Measurements from ENCODE around the gene SH3YL1.

The SH3YL1 gene

DNA sequence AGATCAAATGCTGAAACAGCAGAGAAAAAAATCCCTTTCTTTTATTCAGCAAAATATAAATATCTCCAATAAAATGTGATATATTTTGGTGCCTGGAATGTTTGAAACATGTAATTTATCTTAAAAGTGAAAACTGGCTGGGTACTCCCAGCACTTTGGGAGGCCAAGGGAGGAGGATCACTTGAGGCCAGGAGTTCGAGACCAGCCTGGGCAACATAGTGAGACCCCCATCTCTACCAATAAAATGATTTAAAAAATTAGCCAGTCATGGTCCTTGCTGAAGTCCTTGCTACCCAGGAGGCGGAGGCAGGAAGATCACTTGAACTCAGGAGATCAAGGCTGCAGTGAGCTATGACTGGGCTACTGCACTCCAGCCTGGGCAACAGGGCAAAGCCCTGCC, 8.6 kb downstream of the SH3YL1 start:
- no peak for DNase-seq

DNA sequence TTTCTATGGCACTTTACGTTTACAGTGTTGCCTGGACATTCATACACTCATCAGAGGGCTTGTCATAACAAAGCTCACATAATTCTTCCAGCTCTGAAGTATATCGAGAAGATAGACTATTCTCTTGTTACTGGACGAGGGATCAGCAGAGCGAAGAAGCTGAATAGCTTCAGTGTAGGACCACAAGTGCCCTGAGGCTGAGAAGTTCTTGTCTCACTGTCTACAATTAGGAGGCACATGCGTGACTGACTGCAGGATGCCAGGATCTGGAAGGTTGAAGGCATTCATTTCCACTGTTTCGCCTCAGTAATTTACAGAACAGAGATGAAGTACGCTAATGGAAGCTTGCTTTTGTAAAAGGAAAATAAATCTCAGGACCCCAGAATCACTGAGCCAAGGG, 9.6 kb downstream of the SH3YL1 start:
- DNase-seq: no peak

DNA sequence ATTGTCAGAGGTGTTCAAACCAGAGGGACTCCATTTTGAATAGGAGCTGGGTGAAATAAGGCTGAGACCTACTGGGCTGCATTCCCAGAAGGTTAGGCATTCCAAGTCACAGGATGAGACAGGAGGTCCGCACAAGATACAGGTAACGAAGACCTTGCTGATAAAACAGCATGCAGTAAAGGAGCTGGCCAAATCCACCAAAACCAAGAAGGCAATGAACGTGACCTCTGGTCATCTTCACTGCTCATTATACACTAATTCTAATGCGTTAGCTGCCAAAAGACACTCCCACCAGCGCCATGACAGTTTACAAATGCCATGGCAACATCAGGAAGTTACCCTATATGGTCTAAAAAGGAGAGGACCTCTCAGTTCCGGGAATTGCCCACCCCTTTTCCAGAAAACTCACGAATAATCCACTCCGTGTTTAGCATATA, 10.6 kb downstream of the SH3YL1 start:
- no peak for DNase-seq

DNA sequence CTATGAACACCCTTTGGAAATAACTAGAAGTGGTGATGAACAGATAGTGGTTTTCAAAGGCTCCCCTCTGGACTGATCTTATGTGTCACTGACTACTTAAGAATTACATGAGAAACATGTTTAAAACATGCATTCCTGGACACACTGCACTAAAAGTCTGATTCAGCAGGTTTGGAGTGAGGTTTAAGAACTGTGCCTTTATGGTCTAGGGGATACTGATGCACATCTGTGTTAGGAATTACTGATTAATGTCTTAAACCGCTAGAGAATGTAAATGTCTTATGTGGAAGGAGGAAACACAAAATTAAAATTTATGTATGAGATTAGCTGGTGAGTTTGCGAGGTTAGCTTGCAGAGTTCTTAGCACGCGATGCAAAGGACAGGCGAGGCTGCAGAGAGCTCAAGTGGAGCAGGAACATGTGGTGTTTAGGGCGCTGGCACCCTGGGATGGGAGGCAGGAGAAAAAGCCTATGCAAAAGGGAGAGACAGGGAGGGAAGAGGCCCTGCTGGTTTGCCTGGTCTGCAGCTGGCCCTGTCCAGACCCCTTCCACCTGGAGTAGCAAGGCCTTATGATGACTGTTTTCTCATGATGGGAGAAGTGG, 11.7 kb downstream of the SH3YL1 start:
- no peak for DNase-seq

DNA sequence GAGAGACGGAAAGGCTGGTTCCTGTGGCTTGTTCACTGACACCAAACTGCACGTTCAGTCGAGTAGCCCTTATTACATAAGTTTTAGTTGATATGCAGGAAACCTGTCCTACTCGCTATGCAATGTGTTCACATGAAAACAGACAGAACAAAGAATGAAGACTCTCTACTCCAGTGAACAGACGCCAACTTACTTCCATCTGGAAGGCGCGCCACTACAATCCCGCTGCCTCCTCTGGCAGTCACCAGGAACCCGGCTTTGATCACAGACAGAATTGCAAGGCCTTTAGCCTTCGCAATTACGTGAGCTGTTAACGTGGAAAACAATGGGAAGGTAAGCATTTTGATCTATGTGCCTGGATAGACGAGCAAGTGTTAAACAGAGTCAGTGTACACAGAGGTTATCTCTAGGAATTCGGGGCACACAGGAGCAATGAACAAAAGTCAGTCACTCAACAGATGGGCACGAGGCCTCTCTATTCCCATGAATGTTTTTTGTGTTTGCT, 14.2 kb downstream of the SH3YL1 start:
- DNase-seq: no peak

DNA sequence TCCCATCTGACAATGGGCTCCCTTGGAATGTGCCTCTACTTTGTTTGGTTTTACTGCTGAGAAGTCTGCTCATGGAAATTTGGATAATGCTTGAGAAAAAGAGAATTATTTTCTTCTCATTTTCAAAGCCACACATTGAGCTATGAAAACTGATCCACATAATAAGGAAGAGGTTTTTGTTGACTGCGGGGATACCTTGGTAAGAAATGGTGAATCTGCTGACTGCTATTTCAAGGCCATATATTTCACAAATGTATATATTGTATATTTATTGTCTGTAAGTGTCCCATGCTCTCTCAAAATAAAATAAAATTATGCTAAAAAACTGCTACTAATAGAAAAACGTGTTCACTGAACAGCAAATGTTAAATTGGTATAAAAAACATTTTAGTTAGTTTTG, 15.1 kb downstream of the SH3YL1 start:
- DNase-seq: no peak

DNA sequence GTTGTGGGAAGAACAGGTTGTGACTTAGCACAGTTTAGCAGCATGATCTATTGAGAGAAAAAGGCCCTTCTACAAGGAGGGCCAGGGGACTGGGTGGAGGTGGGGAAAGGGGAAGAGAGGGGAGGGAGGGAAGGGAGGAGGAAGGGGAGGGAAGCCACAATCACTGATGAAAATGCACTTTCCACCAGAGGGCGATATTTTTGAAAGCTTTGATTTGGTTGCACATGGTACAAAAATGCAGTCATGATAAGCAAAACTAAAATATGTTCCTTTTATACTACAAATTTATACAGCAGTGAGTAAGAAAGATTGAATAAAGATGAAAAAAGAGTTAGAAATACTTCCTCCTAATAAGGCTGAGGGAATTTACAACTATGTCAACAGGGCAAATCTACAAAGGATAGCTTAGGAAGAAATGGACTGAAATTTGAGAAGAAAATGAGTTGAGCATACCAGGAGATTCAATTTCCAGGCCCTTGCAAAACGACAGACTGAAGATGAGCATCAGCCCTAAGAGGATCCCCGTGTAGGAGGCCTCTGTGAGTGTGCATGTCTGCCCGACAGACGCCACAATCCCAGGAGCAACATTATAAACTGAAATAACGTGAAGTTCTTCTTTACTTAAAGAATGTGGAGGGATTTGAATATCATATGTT, 17.2 kb downstream of the SH3YL1 start:
- no peak for DNase-seq

DNA sequence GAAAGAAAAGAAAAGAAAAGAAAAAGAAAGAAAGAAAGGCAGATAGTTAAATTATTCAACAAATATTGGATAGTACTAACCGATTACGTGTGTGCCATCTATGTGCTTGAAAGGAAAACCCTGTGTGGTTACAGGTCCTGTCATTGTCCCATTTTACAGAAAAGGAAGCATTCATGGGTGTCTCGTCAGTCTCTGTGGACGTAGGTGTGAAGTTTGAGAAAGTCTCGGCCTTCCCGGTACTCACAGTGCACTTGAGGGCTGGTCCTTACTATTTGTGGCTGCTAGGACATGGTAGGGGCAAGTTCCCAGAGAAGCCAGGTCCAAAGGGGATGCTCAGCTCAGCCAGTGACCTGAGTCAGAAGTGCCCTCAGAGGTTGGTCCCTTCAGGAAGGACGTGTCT, 19.3 kb downstream of the SH3YL1 start:
- DNase-seq: no peak

DNA sequence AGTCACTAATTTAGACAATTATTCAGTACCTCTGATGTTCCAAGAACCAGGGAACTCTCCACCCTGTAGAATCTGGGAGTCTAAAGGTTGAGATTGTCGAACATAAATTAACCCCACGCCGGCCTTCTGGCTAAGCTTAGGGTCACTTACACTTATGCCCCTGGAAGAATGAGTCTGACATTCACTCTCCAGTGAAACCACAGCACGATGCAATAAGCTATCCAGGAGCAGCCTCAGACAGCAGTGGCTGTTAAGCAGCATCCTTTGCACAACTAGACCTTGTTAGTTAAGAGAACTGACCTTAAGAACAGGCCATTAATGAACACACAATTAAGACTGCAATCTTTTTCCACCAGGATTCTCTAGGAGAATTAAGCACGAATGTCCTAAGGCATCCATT, 25.0 kb downstream of the SH3YL1 start:
- DNase-seq: no peak

DNA sequence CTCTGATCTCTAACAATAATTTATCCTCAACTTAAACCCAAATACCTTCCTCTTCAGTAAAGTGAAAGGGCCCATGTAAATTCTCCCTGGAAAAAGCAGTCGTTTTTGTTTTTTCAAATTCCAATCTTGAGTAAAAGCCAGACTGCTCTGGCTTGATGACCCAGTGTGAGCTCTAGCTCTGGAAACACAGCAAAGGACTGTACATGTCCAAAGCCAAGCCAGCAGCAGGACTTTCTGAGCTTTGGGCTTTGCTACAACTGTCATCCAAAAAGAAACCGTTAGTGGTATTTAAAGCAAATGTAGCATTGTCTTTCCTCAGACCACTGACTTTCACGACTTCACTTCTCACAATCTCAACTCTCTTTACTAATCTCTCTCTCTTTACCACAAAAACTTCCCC, 25.4 kb downstream of the SH3YL1 start:
- DNase-seq: no peak

DNA sequence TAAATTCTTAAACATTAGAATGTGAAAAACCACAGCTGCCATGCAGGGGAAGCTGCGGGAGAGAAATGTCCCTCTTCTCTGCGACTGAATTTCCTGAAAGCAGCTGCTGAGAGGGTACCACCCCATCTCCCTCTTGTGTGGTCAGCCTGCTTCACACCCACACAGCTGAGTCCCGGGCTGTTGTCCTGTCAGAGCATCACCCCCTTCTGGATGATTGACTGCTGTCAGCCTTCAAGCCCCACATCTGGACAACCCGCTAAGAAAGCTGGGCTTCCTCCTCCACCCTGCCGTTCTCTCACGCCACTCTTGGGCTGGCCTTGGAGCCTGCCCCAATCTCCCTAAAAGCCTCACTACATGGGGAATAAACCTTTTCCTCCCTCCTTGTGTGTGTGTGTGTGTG, 26.0 kb downstream of the SH3YL1 start:
- DNase-seq: no peak

DNA sequence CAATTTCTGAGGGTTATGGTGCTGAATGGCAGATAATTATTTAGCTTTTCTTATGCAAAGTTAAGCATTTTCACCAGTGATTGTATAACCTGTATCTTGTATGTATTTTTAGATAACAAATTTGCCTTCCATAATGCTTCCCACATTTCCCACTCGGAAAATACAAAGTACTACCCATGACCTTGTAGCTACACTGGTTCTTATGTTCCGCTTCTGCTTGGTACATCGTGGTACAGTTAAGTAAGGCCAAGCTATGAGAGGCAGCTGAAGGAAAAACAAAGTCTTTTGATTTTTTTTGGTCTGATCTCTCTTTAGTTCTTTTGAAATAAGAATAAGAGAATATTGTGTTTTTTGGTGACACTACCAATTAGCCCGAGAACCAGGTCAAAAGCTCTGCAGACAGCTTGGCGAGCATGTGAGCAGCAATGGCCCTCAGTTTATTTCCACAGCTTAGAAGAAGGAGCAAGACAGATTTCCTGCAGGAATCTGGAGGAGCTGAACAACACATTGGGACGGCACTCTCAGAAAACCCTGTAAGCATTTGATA, 26.8 kb downstream of the SH3YL1 start:
- no peak for DNase-seq

DNA sequence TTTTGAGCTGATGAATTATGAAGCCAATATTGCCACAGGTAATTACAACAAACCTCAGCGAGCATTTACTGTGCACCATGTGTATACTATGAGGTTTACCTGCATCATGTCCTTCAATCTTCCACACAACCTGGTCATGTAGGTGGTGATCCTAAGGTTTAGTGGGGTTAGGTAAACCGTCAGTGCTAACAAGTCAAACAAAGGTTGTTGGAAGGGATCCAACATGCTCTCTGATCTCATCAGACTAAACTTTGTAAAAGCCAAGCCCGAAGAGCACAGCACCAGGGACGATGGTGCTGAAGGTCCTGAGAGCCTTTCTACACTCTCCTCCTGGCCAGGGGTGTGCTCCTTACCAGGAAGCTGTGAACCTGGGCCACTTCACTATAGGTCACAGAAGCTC, 29.4 kb downstream of the SH3YL1 start:
- no peak for DNase-seq

DNA sequence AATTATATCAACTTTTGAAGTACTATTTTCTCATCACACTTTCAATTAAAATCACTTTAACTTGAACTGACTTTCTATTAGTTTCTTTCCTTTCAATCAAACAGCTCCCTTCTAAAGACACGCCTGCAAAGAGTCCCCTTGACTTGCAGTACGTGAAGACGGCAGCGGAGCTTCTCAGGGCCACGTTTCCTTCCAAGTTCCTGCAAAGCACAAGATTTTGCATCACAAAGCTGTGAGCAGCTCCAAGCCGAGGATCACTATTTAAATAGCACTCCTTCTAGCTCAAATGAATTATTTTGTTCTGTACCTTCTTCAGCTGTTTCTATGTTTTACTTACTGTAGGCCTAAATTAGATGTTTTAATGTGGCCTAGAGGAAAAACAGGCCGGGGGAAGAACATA, 30.8 kb downstream of the SH3YL1 start:
- DNase-seq: no peak

DNA sequence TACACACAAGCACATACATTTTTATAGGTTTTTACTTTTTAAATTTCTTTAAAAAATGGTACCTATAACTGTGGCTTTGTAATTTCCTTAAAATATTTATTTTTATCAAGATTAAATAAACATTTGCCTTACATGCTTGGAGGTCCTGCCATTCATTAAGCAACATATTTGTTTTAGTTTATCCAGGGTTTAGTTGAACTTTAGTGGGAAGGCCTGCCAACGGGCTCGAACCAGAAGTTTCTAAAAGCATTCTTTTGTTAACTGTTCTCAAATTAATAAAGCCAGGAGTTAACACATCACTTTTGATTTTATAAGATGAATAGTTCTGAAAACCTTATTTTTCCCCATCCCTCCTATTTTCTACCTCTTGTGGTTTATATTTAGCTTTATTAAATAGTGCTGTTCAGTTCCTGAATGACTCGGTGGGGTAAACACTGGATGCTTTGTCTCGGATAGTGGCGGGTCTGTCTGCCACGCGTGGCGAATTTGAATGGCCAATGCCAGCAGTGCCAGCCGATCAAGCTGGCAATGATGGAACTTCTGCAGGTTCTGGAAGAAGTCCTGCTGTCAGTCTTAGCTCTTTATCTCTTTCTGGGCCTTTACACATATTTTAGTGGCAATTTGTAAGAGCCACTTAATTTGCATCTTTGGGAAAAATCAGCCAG, 32.2 kb downstream of the SH3YL1 start:
- no peak for DNase-seq

DNA sequence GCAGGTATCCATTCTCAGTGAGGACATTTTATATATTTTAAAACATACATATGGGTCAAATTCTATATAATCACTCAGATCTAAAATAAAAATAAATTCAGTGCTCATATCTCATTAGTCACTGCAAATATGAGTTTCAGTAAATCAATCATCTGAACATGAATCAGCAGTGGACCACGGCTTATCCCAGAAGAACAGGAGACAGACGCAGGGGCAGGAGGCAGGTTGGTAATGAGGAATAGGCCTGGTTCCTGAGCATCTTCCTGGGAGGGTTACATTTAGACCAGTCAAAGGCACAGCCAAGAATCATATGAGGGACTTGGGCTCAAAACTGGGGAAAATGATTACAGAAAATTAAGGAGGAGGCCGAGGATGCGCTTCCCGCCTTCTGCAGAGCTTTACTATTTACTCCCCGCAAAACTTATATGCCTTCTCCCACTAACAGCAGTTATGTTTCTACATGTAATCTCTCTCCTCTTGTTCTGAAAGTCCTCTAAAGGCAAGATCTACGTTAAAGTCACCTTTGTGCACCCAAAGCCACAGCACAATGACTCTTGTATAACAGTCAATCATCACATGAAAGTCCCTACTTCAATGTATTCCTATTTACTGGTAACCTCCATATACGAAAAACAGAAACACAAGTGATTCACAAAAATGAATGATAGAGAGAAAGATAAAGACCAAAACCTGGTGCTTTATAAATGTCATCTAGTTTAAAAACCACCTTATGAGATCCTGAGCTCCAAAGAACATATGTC, 35.1 kb downstream of the SH3YL1 start:
- DNase-seq: no peak

DNA sequence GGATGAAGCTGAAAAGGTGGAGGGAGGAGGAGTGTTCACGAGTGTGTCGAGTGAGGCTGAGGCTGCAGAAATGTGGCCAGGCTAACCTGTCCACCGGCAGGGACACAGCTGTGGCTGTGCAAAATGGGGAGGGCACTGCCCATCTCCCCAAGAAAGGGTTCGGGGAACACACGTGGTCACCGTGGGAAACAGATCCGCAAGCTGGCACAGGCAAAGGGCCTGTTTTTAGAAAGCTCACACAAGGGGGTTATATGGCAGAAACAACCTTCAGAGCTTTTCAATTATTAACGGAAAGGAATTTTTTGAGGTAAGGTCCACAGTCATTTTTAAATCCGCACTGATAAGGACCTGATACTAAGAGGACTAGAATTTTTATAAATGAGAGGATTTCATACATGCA, 35.7 kb downstream of the SH3YL1 start:
- DNase-seq: no peak

DNA sequence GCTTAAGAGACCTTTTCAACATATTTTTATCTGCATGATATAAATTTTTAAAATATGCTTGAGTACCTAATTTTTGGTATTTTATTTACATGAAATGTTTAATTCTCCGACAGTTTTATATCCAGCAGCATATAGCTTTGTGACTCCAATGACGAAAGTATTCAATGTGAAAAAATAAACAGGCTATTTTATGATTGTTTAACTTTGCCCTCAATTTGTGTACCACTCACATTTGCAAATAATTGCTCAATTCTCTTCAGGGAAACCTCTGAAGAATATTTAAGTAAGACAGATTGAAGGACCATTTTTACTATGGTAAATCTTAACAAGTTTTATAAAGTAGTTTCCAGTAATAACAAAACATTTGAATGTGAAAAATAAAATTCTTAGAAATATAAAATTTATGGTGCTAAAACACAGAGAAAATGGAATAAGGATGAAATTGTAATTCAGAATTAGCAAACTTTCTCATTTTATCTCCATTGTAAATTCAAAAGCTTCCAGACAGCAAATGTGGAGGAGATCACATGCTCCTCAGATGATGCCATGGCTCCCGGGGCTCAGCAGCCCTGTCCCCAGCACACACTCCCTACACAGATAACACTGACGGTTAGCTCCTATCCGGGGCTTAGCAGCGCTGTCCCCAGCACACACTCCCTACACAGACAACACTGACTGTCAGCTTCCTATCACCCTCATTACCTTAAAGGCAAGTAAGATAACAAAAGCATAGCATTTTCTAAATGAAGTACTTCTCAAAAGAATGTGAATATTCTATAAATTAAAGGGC, 39.7 kb downstream of the SH3YL1 start:
- DNase-seq: no peak

DNA sequence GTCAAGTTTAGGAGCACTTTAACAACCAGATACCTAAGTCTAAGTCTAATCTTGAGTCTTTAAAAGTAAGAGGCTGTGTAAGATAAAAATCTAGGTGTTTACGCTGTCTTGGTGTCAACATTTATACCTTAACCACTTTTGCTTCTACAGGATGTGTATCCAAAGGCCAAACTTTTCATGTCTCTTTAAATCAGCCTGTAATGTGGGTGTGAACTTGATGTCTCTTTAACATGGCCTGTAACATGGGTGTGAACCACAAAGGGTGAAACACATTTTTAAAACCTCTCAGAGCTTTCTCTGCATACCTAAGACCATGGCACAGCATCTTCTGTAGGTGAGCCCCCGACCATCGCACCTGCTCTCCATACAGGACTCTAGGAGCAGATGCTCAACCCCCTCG, 40.4 kb downstream of the SH3YL1 start:
- no peak for DNase-seq

DNA sequence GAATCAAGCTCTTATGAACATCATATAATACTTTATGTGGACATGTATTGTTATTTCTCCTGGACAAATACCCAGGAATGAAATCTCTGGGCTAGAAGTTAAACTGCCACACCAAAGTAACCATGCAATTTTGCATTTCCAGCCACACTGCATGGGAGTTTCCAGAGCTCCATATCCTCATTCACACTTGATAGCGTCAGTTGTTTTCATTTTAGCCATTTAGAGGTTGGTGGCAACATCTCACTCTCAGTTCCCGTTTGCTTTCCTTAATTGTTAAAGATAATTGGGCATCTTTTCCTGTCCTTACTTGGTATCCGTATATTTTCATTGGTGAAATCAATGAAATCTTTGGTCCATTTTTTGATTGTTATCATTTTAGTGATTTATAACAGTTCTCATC, 47.8 kb downstream of the SH3YL1 start:
- no peak for DNase-seq

DNA sequence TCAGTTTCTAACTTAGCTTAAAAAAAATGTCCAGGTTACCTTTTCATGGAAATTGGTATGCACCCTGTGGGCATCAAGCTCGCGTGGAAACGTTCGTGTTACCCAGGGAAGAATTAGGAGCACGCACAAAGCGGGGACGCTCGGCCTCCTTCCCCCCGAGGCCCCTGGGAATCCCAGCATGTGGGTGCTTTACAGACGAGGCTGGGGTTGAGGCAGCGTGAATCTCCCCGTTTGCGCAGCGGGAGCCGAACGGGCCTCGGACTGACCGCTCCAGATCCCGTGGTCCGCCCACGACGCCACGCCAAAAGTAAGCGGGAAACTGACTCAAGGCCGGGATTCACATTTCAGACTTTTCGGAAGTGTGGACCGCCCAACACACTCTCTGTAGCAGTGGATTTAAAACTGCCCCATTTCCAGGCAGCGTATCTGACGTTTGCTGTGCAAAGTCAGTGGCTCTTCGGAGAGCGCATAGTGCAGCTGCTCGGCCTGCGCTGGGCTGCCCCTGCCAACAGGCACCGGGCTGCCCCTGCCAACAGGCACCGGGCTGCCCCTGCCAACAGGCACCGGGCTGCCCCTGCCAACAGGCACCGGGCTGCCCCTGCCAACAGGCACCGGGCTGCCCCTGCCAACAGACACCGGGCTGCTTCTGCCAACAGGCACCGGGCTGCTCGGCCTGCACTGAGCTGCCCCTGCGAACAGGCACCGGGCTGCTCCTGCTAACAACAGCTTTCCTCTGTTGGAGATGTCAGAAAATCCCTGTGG, 49.7 kb downstream of the SH3YL1 start:
- no peak for DNase-seq

Measured in NCI-H524 treated with DMSO at 0.1 percent for 48 hours (cell line).